ENCODE measurements around the gene RIMS4.

- no peak for TF ChIP-seq POLR2A (IDR thresholded peaks at IDR 0.05)
- TF ChIP-seq, protein P1, sequence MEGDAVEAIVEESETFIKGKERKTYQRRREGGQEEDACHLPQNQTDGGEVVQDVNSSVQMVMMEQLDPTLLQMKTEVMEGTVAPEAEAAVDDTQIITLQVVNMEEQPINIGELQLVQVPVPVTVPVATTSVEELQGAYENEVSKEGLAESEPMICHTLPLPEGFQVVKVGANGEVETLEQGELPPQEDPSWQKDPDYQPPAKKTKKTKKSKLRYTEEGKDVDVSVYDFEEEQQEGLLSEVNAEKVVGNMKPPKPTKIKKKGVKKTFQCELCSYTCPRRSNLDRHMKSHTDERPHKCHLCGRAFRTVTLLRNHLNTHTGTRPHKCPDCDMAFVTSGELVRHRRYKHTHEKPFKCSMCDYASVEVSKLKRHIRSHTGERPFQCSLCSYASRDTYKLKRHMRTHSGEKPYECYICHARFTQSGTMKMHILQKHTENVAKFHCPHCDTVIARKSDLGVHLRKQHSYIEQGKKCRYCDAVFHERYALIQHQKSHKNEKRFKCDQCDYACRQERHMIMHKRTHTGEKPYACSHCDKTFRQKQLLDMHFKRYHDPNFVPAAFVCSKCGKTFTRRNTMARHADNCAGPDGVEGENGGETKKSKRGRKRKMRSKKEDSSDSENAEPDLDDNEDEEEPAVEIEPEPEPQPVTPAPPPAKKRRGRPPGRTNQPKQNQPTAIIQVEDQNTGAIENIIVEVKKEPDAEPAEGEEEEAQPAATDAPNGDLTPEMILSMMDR (IDR thresholded peaks at IDR 0.05), result no peak
These were observed 104.8 kb downstream of the RIMS4 start for GRCh38 chr20:44705364-44706094.
